ENCODE measurements around the gene FLNA. TPM values are rescaled to one million over a fixed set of nuclear protein-coding genes. Genes with fewer than 3 reads are reported as not detected.
A peak's percentile ranks its signal among the peaks of the same experiment; 100 is the strongest.
"Not testable (repeated sequence)": the region's sequence is repeated elsewhere in the genome, so short reads cannot be mapped to it uniquely, and the experiment has no call there.

The FLNA gene
- polyA plus RNA-seq, 2 donors = 407 to 691 TPM

DNA sequence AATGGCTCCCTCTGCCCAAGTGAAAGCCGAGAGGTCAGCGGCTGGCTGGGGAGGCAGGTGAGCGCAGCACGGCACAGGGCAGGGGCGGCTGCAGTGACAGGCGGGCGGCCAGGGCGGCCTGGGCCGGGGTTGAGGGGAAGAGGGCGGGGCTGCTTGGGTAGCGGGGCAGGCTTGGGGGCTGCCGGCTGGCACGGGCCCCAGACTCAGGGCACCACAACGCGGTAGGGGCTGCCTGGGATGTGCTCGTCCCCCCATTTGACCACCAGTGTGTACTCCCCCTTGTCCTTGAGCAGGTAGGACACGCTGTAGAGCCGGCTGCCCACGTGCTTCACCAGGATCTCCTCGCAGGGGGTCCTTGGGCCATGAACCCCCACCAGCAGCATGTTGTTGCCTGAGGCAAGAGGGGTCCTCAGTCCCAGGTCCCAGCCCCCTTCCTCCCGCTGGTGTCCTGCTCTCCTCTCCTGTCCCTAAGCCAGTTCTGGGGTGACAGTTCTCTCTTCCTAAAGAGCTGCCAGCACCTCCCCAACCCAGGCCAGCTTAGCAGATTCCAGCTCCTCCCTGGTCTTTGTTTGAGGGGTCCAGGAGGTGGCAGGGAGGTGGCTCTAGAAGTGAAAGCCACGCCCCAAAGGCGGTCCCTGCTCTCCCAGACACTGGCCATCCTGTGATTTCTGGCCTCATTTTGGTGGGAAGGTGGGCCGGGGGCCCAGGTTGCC lies 25.6 kb downstream of the FLNA start:
- no peak overlapping the region for H3K4me3 ChIP-seq (ENCODE audit: low read depth in 1 of 2, low read length in 2 of 2)
- H3K4me1 ChIP-seq (ENCODE audit: control insufficient read depth in 2 of 2, insufficient read depth in 2 of 2, low read length in 1 of 2) = peaks cover 3 to 6% of the 10 kb centered on the region in 2 donors
- H3K27ac ChIP-seq (ENCODE audit: low read depth in 2 of 2, low read length in 1 of 2) = no peak overlapping the region
- H3K9me3 ChIP-seq (ENCODE audit: control insufficient read depth in 2 of 2, insufficient read depth in 1 of 2, low read depth in 1 of 2, low read length in 1 of 2) = no peaks in the 10 kb centered on the region
- 87 to 89% methylated on average over 20 to 24 of the region's 24 CpGs for WGBS, 2 donors
- peaks cover 0 to 41% of the 10 kb centered on the region in 2 donors for H3K36me3 ChIP-seq (ENCODE audit: control insufficient read depth in 2 of 2, insufficient read depth in 2 of 2, low read length in 1 of 2)
- no peaks in the 10 kb centered on the region for H3K27me3 ChIP-seq (ENCODE audit: control insufficient read depth in 1 of 2, insufficient read depth in 2 of 2, low read length in 2 of 2)

DNA sequence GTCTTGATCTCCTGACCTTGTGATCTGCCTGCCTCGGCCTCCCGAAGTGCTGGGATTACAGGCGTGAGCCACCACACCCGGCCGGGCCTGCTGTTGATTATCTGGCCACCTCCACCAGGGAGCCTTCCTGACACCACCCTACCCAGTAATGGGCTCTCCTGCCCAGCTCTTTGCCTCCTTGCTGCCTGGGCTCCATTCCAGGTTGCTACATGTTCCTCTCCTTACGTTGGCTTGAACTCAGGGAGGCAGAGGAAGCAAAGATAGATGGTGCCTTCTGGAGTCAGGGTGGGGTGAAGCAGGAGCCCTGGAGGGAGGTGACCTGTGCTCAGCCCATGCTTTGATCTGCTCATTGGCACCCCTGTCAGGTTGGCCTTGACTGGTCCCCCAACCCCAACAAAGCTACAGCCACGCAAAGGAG lies 26.3 kb downstream of the FLNA start:
- Histone ChIP-seq H3K36me3 (ENCODE audit: control insufficient read depth in 2 of 2, insufficient read depth in 2 of 2, low read length in 1 of 2) (peaks cover 0 to 35% of the 10 kb centered on the region in 2 donors), H3K27ac (ENCODE audit: low read depth in 2 of 2, low read length in 1 of 2) (peak overlapping the region in 1 of 2 donors; percentile 14)
- 69 to 86% methylated on average over 4 to 7 of the region's 7 CpGs for WGBS, 2 donors

DNA sequence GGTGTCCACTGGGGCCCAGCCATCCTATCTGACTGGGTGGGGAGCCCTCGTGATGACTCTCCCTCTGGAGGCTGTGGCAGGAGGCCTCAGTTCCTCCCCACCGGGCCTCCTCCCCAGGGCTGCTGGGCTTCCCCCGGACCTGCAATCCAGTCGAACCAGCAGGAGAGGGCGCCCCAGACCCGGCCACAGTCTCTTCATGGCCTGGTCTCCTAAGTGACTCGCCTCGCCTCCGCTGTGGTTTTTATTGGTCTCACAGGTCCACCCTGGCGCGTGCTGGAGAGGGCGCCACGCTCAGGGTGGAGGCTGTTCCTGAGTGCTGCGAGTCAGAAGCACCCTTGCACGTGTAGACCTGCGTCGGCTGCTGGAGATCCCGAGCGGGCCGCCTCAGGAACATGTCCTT lies 30.8 kb downstream of the FLNA start:
- H3K4me1 ChIP-seq (ENCODE audit: control insufficient read depth in 2 of 2, insufficient read depth in 2 of 2, low read length in 1 of 2); H3K27ac ChIP-seq (ENCODE audit: low read depth in 2 of 2, low read length in 1 of 2); H3K27me3 ChIP-seq (ENCODE audit: control insufficient read depth in 1 of 2, insufficient read depth in 2 of 2, low read length in 2 of 2); H3K9me3 ChIP-seq (ENCODE audit: control insufficient read depth in 2 of 2, insufficient read depth in 1 of 2, low read depth in 1 of 2, low read length in 1 of 2); H3K36me3 ChIP-seq (ENCODE audit: control insufficient read depth in 2 of 2, insufficient read depth in 2 of 2, low read length in 1 of 2); H3K4me3 ChIP-seq (ENCODE audit: low read depth in 1 of 2, low read length in 2 of 2): not testable (repeated sequence)
- no CpG with 5 or more reads among the region's 20 CpGs for WGBS, 2 donors

More for the DNA sequence above, 26.3 kb downstream of the FLNA start:
- Histone ChIP-seq H3K4me1 (ENCODE audit: control insufficient read depth in 2 of 2, insufficient read depth in 2 of 2, low read length in 1 of 2) (peaks cover 3 to 6% of the 10 kb centered on the region in 2 donors), H3K9me3 (ENCODE audit: control insufficient read depth in 2 of 2, insufficient read depth in 1 of 2, low read depth in 1 of 2, low read length in 1 of 2) (no peaks in the 10 kb centered on the region), H3K4me3 (ENCODE audit: low read depth in 1 of 2, low read length in 2 of 2) (no peak overlapping the region), H3K27me3 (ENCODE audit: control insufficient read depth in 1 of 2, insufficient read depth in 2 of 2, low read length in 2 of 2) (no peaks in the 10 kb centered on the region)

DNA sequence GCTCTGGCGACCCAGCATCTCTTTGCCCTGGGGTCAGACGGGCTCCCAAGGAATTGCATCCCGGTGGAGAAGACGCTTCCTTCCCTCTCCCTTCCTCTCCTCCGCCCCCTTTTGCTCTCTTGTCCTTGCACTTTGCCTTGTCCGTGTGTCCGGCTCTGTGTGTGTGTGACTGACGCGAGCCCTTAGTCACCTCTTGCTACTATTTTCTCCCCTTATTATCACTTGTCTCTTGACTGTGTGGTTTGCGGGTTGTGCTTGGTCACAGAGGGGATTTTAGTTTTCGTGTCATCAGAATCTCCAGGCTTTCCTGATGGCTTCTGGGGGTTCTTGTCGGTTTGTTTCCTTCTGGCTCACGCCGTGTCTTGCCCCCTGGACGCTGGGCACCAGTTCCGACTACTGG lies 31.4 kb downstream of the FLNA start:
- WGBS, 2 donors = no CpG with 5 or more reads among the region's 16 CpGs
- not testable (repeated sequence) for H3K27me3 ChIP-seq (ENCODE audit: control insufficient read depth in 1 of 2, insufficient read depth in 2 of 2, low read length in 2 of 2); H3K9me3 ChIP-seq (ENCODE audit: control insufficient read depth in 2 of 2, insufficient read depth in 1 of 2, low read depth in 1 of 2, low read length in 1 of 2); H3K36me3 ChIP-seq (ENCODE audit: control insufficient read depth in 2 of 2, insufficient read depth in 2 of 2, low read length in 1 of 2); H3K4me3 ChIP-seq (ENCODE audit: low read depth in 1 of 2, low read length in 2 of 2); H3K27ac ChIP-seq (ENCODE audit: low read depth in 2 of 2, low read length in 1 of 2); H3K4me1 ChIP-seq (ENCODE audit: control insufficient read depth in 2 of 2, insufficient read depth in 2 of 2, low read length in 1 of 2)

DNA sequence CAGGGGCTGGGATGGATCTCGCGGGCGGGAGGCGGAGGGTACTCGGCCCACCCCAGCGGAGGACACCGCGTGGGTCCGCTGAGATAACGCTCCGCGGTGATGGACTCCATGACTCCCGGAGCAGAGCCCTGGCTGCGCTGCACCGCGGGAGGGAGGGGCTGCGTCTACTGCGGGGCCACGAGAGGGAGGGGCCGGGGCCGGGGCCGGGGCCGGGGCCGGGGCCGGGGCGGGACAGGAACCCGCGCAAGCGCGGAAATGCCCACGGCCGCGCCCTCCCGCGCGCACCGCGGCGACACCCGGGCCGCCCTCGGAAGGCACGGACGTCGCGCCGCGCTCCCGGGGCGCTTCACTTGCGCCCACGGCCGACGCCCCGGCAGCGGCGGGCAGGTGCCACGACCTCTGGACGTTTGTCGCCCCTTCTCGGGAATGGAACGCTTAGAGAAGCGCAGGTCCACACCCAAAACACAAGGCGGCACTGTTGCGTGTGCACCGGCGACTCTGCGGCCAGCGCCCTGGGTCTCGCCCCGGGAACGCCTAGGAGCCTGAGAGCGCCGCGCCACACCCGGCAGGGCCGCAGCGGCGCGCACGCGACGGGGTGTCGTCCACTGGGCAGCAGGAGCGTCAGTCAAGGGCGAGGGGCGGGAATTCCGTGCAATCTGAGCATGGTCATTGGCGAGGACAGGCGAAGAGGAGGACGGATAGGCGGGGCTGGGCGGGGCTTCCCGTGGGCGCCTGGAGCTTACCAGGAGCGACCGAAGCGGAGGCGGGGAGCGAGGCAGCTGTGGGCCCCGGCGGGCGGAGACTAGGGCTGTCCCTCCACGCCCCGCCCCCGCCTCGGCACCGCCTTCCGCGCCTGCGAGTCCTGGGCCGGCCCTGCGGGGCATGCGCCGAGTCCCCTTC lies 32.8 kb downstream of the FLNA start:
- H3K36me3 ChIP-seq (ENCODE audit: control insufficient read depth in 2 of 2, insufficient read depth in 2 of 2, low read length in 1 of 2); H3K27ac ChIP-seq (ENCODE audit: low read depth in 2 of 2, low read length in 1 of 2); H3K27me3 ChIP-seq (ENCODE audit: control insufficient read depth in 1 of 2, insufficient read depth in 2 of 2, low read length in 2 of 2); H3K4me1 ChIP-seq (ENCODE audit: control insufficient read depth in 2 of 2, insufficient read depth in 2 of 2, low read length in 1 of 2); H3K9me3 ChIP-seq (ENCODE audit: control insufficient read depth in 2 of 2, insufficient read depth in 1 of 2, low read depth in 1 of 2, low read length in 1 of 2); H3K4me3 ChIP-seq (ENCODE audit: low read depth in 1 of 2, low read length in 2 of 2): not testable (repeated sequence)
- 2 to 20% methylated on average over 2 to 14 of the region's 115 CpGs for WGBS, 2 donors

DNA sequence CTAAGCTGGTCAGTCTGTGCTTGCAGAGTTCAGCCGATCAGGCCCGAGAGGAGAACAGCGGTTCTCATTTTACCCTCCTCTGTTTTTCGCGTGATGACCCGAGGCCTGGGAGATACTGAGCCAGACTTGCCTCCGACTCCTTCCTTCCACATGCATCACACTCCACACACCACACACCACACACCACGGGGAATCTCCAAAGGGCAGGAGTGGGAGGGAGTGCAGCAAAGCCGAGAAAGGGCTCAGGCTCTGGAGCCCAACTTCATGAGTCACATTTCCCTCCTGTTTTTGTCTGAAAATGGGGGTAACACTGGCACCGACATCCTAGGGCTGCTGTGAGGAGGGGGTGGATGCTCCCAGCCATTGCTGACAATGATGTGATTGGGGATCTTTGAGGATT lies 39.9 kb downstream of the FLNA start:
- no peak overlapping the region for H3K4me3 ChIP-seq (ENCODE audit: low read depth in 1 of 2, low read length in 2 of 2)
- no peaks in the 10 kb centered on the region for H3K36me3 ChIP-seq (ENCODE audit: control insufficient read depth in 2 of 2, insufficient read depth in 2 of 2, low read length in 1 of 2)
- no peak overlapping the region for H3K27ac ChIP-seq (ENCODE audit: low read depth in 2 of 2, low read length in 1 of 2)
- no peaks in the 10 kb centered on the region for H3K9me3 ChIP-seq (ENCODE audit: control insufficient read depth in 2 of 2, insufficient read depth in 1 of 2, low read depth in 1 of 2, low read length in 1 of 2)
- no peaks in the 10 kb centered on the region for H3K4me1 ChIP-seq (ENCODE audit: control insufficient read depth in 2 of 2, insufficient read depth in 2 of 2, low read length in 1 of 2)
- H3K27me3 ChIP-seq (ENCODE audit: control insufficient read depth in 1 of 2, insufficient read depth in 2 of 2, low read length in 2 of 2) = no peaks in the 10 kb centered on the region
- 77 to 80% methylated on average over 10 of the region's 10 CpGs for WGBS, 2 donors

DNA sequence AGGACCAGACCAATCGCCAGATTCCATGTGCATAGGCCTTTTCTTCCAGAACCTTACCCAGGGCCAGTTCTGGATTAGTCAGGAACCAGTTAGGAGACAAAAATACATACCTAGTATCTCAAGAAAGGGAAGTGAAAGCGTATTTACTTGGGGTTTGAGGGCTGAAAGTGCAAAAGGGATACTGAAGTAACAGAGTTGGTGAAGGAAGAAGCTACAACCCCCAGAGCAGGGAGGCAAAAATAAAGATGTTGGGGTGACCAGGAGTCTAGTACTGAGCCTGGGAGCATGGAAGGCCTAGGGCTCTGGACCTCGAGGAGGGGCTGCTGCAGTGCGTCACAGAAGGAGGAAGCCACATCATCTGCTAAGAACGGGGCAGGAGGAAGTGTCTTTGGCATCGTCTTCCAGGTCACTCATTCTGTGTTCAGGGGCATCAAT lies 40.6 kb downstream of the FLNA start:
- Histone ChIP-seq H3K4me3 (ENCODE audit: low read depth in 1 of 2, low read length in 2 of 2) (no peak overlapping the region), H3K27me3 (ENCODE audit: control insufficient read depth in 1 of 2, insufficient read depth in 2 of 2, low read length in 2 of 2) (no peaks in the 10 kb centered on the region), H3K27ac (ENCODE audit: low read depth in 2 of 2, low read length in 1 of 2) (no peak overlapping the region), H3K9me3 (ENCODE audit: control insufficient read depth in 2 of 2, insufficient read depth in 1 of 2, low read depth in 1 of 2, low read length in 1 of 2) (no peaks in the 10 kb centered on the region), H3K36me3 (ENCODE audit: control insufficient read depth in 2 of 2, insufficient read depth in 2 of 2, low read length in 1 of 2) (no peaks in the 10 kb centered on the region), H3K4me1 (ENCODE audit: control insufficient read depth in 2 of 2, insufficient read depth in 2 of 2, low read length in 1 of 2) (no peaks in the 10 kb centered on the region)
- 72 to 73% methylated on average over 5 to 6 of the region's 6 CpGs for WGBS, 2 donors

DNA sequence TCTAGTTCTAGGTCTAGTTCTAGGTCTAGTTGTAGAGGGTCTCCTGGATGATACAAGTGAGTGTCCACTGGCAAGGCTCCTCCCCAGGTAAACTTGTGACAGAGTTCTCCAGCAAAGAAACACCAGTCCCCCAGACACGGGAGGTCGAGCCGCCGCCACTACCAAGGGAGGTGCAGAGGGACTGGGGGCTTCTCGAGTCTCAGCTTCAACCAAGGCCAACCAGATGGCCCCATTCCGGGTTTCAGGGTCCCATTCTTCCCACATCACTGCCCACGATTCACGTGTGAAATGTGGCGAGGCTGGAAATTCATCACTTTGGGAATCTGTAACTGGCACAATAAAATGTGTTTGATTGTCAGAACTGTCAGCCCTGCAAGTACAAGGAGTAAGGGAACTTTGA lies 41.3 kb downstream of the FLNA start:
- Histone ChIP-seq H3K4me1 (ENCODE audit: control insufficient read depth in 2 of 2, insufficient read depth in 2 of 2, low read length in 1 of 2) (no peaks in the 10 kb centered on the region), H3K9me3 (ENCODE audit: control insufficient read depth in 2 of 2, insufficient read depth in 1 of 2, low read depth in 1 of 2, low read length in 1 of 2) (no peaks in the 10 kb centered on the region), H3K27ac (ENCODE audit: low read depth in 2 of 2, low read length in 1 of 2) (no peak overlapping the region), H3K4me3 (ENCODE audit: low read depth in 1 of 2, low read length in 2 of 2) (no peak overlapping the region), H3K27me3 (ENCODE audit: control insufficient read depth in 1 of 2, insufficient read depth in 2 of 2, low read length in 2 of 2) (no peaks in the 10 kb centered on the region), H3K36me3 (ENCODE audit: control insufficient read depth in 2 of 2, insufficient read depth in 2 of 2, low read length in 1 of 2) (no peaks in the 10 kb centered on the region)
- WGBS, 2 donors = 93 to 94% methylated on average over 9 of the region's 9 CpGs

DNA sequence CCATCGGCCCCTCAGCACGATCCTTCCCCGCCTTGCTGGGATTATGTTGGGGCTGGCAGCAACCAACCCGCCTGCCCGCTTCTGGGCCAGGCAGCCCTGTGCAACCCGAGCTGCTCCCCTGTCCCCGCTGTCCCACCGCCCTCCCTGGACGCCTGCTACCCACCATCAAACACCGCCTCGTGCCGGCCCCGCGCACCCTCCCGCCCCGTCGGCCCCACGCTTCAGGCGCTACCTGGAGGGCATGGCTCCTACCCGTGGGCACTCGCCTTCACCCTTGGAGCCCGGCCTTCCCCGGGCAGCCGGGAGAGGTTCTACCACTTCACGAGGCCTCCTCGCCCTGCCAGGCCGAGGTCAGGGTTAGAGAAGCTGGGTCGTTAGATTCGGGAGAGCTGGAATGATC lies 41.9 kb downstream of the FLNA start:
- Histone ChIP-seq H3K27ac (ENCODE audit: low read depth in 2 of 2, low read length in 1 of 2) (no peak overlapping the region), H3K27me3 (ENCODE audit: control insufficient read depth in 1 of 2, insufficient read depth in 2 of 2, low read length in 2 of 2) (no peaks in the 10 kb centered on the region), H3K4me1 (ENCODE audit: control insufficient read depth in 2 of 2, insufficient read depth in 2 of 2, low read length in 1 of 2) (no peaks in the 10 kb centered on the region), H3K9me3 (ENCODE audit: control insufficient read depth in 2 of 2, insufficient read depth in 1 of 2, low read depth in 1 of 2, low read length in 1 of 2) (no peaks in the 10 kb centered on the region), H3K36me3 (ENCODE audit: control insufficient read depth in 2 of 2, insufficient read depth in 2 of 2, low read length in 1 of 2) (no peaks in the 10 kb centered on the region), H3K4me3 (ENCODE audit: low read depth in 1 of 2, low read length in 2 of 2) (no peak overlapping the region)
- WGBS, 2 donors = 92 to 94% methylated on average over 29 of the region's 29 CpGs
